ENCODE measurements around the gene PPDPF. TPM values are rescaled to one million over a fixed set of nuclear protein-coding genes. Genes with fewer than 3 reads are reported as not detected.

Gene PPDPF
- polyA plus RNA-seq, 2 of the 4 experiments (the other 2 are of a cell fraction): 7.7 to 217 TPM

- no peak for ATAC-seq
Measured at GRCh38 chr20:63539092-63539430, 18.5 kb downstream of the PPDPF start.

GRCh38 chr20:63539441-63540370, 19.1 kb downstream of the PPDPF start:
- 86% methylated on average over 21 of the region's 29 CpGs for WGBS (ENCODE audit: missing lambda C conversion rate)
- no peak for ATAC-seq
- H3K9me3 ChIP-seq: no peaks in the 10 kb centered on the region
- ChIA-PET POLR2A (no interaction called here), CTCF (interaction anchor here (0.8 to 6.8 kb wide), 21 partner anchors 7 to 581 kb away, joined by 3 to 93 read pairs (median 17); partner anchors contain the start of genes FNDC11 and SRMS)
- no peak overlapping the region for H3K4me2 ChIP-seq
- DNase-seq (ENCODE audit: low read depth in 1 of 2, low spot score in 1 of 2): no peak
- TF ChIP-seq SMC3 (IDR thresholded peaks at IDR 0.05) (no peak), RCOR1 (IDR thresholded peaks at IDR 0.05; ENCODE audit: low read depth, low read length) (no peak), ZSCAN20 (CRISPR knock-in tag; IDR thresholded peaks at IDR 0.05) (no peak), JUN (IDR thresholded peaks at IDR 0.05) (no peak), EP300 (IDR thresholded peaks at IDR 0.05) (no peak), JUNB (IDR thresholded peaks at IDR 0.05) (no peak), BHLHE40 (IDR thresholded peaks at IDR 0.05; ENCODE audit: low read depth, low read length) (no peak), PHF8 (IDR thresholded peaks at IDR 0.05; ENCODE audit: borderline replicate concordance, low read depth) (no peak), TP53 (CRISPR knock-in tag; IDR thresholded peaks at IDR 0.05) (no peak), KDM1A (IDR thresholded peaks at IDR 0.05; ENCODE audit: low read depth) (no peak), MAFK (IDR thresholded peaks at IDR 0.05; ENCODE audit: partially characterized antibody) (no peak)
- FAIRE-seq: no peak
- peaks cover 20% of the 10 kb centered on the region for H3K4me1 ChIP-seq
- H3K4me3 ChIP-seq: no peak overlapping the region
- no peak overlapping the region for H3K27ac ChIP-seq

More at GRCh38 chr20:63539092-63539430, 18.5 kb downstream of the PPDPF start:
- POLR2A ChIA-PET: interaction anchor here (2.2 to 3.2 kb wide), 2 partner anchors 88 to 442 kb away, joined by 7 to 14 read pairs; partner anchors contain the start of genes GMEB2 and PRPF6
- CTCF ChIA-PET: interaction anchor here (0.8 to 6.8 kb wide), 35 partner anchors 8 to 581 kb away, joined by 3 to 93 read pairs (median 9); partner anchors contain the start of genes FNDC11, PPDPF, RTEL1 and SRMS
- Histone ChIP-seq H3K4me3 (no peak overlapping the region), H3K27ac (peak overlapping the region in 1 of 2 experiments; percentile 97; a peak in 3 of 6 replicates), H3K4me1 (peaks cover 18% of the 10 kb centered on the region), H3K9me3 (no peaks in the 10 kb centered on the region), H3K4me2 (no peak overlapping the region)
- no peak for DNase-seq (ENCODE audit: low read depth in 1 of 2, low spot score in 1 of 2)
- WGBS (ENCODE audit: missing lambda C conversion rate): 94% methylated on average over 12 of the region's 12 CpGs
- FAIRE-seq: no peak
- TF ChIP-seq CHD4 (IDR thresholded peaks at IDR 0.05; ENCODE audit: borderline replicate concordance): no peak
- TF ChIP-seq FOXS1 (CRISPR knock-in tag; IDR thresholded peaks at IDR 0.05): no peak
- no peak for TF ChIP-seq RARB (CRISPR knock-in tag; IDR thresholded peaks at IDR 0.05)
- TF ChIP-seq GATA3 (IDR thresholded peaks at IDR 0.05; ENCODE audit: borderline replicate concordance): no peak
- no peak for TF ChIP-seq RFX5 (IDR thresholded peaks at IDR 0.05)

GRCh38 chr20:63540417-63541186, 20.0 kb downstream of the PPDPF start:
- DNase-seq (ENCODE audit: low read depth in 1 of 2, low spot score in 1 of 2) (no peak), ATAC-seq (no peak), FAIRE-seq (no peak)
- H3K4me3 ChIP-seq: no peak overlapping the region
- no peak overlapping the region for H3K4me2 ChIP-seq
- TF ChIP-seq ZSCAN20 (CRISPR knock-in tag; IDR thresholded peaks at IDR 0.05) (no peak), PHF8 (IDR thresholded peaks at IDR 0.05; ENCODE audit: borderline replicate concordance, low read depth) (no peak), RARB (CRISPR knock-in tag; IDR thresholded peaks at IDR 0.05) (no peak), JUN (IDR thresholded peaks at IDR 0.05) (no peak), E2F6 (IDR thresholded peaks at IDR 0.05; ENCODE audit: borderline replicate concordance, low read depth) (no peak), RAD21 (conservative IDR thresholded peaks at IDR 0.05 in 1 of 2, IDR thresholded peaks at IDR 0.05 in 1 of 2) (no peak), ATOH8 (CRISPR knock-in tag; IDR thresholded peaks at IDR 0.05; ENCODE audit: low read depth) (no peak), HOXB5 (CRISPR knock-in tag; IDR thresholded peaks at IDR 0.05) (no peak), GATA3 (IDR thresholded peaks at IDR 0.05; ENCODE audit: borderline replicate concordance) (no peak), RFX5 (IDR thresholded peaks at IDR 0.05) (no peak), POLR2A (IDR thresholded peaks at IDR 0.05; ENCODE audit: low read length) (no peak), RCOR1 (IDR thresholded peaks at IDR 0.05; ENCODE audit: low read depth, low read length) (no peak), SMC3 (IDR thresholded peaks at IDR 0.05) (no peak), ZFP36 (IDR thresholded peaks at IDR 0.05; ENCODE audit: borderline replicate concordance, partially characterized antibody) (no peak)
- no peak overlapping the region for H3K27ac ChIP-seq
- H3K9me3 ChIP-seq: no peaks in the 10 kb centered on the region
- H3K4me1 ChIP-seq: peaks cover 29% of the 10 kb centered on the region
- CTCF ChIA-PET: interaction anchor here (1.2 to 6.8 kb wide), 6 partner anchors 13 to 433 kb away, joined by 3 to 93 read pairs (median 28); partner anchors contain the start of gene FNDC11
- POLR2A ChIA-PET: no interaction called here
- WGBS (ENCODE audit: missing lambda C conversion rate): 58% methylated on average over 9 of the region's 49 CpGs

Data from A549 (cell line).